Spleen (tissue), 7 donors: ENCODE measurements around the gene IL21R.

Experiments
- POLR2A ChIP-seq, 3 donors: fragments of 450-650 bp; IDR thresholded peaks; one replicate each; pipeline ENCODE4 v1.5.1; 2017; ENCODE audit warnings: antibody characterized with exemption in 3 of 3, mild to moderate bottlenecking in 1 of 3
- POLR2AphosphoS5 ChIP-seq, 3 donors: sonication (generic); formaldehyde crosslinking; IDR thresholded peaks; one replicate each; pipeline ENCODE4 v1.5.1; 2017; ENCODE audit warnings: antibody characterized with exemption in 3 of 3
- TF ChIP-seq, protein P1 (sequence below), 11 experiments: fragments of 200-600 bp in 7 of 11; fragments of 450-650 bp in 4 of 11; sonication (generic) in 4 of 11; IDR thresholded peaks in 8 of 11; conservative IDR thresholded peaks in 3 of 11; 1 replicate in 7 of 11; 2 replicates in 4 of 11; pipeline versions ENCODE4 v1.4.0 to v1.8.0; 2016 to 2021; ENCODE audit warnings: antibody characterized with exemption in 11 of 11, inconsistent platforms in 4 of 11, mild to moderate bottlenecking in 1 of 11
- donor health status: DM: no; HTN: no; CAD: no; lungs with moderate emphysema.
- donor health status: DM: no; HTN: no; CAD: no.
- donor health status: DM: no; HTN: no; CAD: no.

DNA sequence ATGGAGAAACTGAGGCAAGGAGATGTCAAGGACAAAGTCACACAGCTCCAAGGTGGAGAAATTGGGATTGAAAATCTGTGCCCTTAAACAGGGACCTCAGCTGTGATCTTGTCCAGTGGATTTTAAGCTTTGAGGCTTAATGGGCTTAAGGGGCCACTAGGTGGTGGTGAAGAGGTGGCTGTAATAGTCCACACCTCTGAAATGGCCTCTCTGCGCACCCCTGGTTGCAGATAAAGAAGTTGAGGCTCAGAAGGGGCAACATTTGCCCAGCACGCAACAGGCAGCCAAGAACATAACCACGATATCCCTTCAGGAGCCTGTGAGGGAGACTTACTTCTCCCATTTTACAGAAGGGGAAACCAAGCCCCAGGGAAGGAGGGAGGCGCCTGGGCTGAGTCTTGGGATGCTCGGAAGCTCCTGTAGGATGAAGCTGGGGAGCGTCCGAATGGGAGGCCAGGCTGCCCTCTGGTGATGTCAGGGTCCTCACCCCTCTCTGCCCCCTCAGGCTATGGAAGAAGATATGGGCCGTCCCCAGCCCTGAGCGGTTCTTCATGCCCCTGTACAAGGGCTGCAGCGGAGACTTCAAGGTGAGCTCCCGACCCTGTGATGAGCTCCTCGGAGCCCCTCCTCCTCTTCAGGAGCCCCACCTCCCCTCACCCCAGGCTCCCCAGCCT, 43.7 kb downstream of the IL21R start:
- TF ChIP-seq, protein P1, sequence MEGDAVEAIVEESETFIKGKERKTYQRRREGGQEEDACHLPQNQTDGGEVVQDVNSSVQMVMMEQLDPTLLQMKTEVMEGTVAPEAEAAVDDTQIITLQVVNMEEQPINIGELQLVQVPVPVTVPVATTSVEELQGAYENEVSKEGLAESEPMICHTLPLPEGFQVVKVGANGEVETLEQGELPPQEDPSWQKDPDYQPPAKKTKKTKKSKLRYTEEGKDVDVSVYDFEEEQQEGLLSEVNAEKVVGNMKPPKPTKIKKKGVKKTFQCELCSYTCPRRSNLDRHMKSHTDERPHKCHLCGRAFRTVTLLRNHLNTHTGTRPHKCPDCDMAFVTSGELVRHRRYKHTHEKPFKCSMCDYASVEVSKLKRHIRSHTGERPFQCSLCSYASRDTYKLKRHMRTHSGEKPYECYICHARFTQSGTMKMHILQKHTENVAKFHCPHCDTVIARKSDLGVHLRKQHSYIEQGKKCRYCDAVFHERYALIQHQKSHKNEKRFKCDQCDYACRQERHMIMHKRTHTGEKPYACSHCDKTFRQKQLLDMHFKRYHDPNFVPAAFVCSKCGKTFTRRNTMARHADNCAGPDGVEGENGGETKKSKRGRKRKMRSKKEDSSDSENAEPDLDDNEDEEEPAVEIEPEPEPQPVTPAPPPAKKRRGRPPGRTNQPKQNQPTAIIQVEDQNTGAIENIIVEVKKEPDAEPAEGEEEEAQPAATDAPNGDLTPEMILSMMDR (IDR thresholded peaks at IDR 0.05 in 8 of 11, conservative IDR thresholded peaks at IDR 0.05 in 3 of 11) = no peak
- TF ChIP-seq POLR2A (IDR thresholded peaks at IDR 0.05) (no peak), POLR2AphosphoS5 (IDR thresholded peaks at IDR 0.05) (no peak)
